8988T (cell line): ENCODE data around the gene MAPK8.

Experiments used
- DNase-seq: peaks from one replicate; pipeline ENCODE4 v3.0.0; 2011

Gene MAPK8

DNA sequence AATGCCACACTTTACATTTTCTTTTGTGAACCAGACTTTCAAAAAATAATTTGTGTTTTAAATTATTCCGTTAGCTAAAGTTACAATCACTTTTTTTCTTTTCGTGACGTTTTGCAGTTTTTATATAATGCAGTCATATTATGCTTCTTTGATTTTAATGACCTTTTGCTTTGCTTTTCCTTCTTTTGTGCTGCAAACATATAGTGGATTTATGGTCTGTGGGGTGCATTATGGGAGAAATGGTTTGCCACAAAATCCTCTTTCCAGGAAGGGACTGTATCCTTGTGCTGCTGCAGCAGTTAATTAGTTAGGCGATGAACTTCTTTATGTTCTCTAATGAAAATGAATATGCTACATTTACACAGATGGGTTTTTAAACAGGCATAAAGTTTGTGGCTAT lies 117.4 kb downstream of the MAPK8 start:
- DNase-seq = no peak

DNA sequence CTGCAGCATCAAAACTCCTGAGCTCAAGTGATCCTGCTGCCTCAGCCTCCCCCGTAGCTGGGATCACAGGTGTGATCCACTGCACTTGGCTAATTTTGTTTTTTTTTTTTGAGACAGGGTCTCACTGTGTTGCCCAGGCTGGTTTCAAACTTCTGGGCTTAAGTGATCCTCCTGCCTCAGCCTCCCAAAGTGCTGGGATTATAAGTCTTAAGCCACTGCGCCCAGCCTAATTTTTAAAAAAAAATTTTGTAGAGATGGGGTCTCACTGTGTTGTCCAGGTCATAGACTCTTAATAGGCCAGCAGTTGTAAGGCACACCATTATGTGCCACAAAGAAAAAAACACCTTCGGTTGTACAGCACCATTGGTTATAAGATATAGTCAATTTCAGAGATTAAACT lies 122.4 kb downstream of the MAPK8 start:
- no peak for DNase-seq

DNA sequence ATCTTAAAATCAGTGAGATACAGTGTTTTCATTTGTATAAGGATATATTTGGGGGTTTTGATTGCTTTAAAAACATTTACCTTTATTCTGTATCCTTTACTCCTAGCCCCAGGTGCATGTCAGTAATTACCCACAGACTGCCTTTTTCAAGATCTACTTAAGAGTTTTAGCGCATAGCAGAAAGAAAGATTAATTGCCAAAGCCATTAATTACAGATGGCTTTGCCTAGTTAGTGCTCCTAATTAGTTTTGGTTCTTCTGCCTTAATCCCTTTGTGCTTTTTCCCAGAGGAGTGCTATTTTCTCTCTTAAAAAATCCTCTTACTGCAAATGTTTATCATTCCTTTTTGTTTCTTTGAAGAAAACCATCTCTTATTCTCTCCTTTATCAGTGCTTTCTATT lies 122.8 kb downstream of the MAPK8 start:
- DNase-seq = no peak

DNA sequence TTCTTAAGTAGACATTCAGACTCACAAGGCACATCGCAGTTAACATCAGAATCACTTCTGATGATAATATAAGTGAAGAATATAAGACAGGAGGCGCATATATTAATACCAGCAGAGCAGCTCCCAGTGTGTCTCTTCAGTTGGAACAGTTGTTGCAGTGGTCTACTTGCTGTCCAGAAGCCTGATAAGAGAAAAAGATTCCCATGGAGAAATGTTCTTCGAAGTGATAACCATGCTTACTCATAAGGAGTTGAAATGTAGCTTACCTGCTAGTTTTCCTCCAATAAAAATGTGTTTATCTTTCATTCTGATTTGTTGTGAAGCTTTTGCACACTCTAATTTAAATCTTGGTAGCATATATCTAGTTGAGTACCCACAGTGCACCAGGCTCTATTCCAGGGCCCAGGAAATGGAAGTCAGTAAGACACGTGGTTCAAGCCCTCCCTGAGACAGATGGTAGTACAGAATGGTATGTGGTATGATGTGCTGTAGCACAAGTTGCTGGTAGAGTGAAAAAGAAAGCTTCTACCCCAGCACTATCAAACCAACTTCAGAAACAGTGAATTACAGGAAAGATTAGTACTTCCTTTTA lies 124.0 kb downstream of the MAPK8 start:
- DNase-seq = no peak

DNA sequence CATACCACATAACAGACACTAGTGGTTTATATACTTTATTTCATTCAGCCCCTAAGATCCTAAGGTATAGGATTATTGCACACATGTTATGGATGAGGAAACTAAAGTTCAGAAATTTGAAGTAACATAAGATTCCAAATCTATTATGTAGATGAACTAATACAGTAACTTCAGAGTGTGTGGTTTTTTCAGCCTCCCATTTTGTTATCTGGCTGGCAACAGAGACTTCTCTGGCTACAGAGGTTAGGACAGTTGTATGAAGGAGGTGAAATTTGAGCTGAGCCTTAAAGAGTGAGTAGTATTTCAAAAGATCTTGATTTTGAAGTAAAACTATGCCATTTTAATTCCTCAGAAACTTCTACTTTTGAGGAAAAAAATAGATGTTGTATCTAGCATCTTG lies 125.4 kb downstream of the MAPK8 start:
- DNase-seq = no peak

DNA sequence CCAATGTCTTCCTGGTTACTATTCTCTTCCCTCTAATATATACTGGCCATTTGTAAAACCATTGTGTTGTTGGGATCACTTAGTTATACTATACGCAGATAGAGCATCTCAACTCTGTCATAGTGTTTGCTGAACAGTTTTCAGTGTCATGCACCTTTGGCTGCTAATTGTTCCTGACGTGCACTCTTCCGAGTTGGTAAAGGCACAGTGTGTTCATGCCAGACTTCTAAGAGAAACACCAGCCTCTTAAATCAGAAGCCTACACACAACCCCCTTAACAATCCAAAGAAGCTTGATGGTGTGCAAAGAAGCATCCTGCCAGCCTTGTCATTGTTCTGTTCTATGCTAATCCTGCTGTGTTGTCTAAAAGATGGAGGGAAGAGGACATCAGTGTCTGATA lies 131.1 kb downstream of the MAPK8 start:
- no peak for DNase-seq

DNA sequence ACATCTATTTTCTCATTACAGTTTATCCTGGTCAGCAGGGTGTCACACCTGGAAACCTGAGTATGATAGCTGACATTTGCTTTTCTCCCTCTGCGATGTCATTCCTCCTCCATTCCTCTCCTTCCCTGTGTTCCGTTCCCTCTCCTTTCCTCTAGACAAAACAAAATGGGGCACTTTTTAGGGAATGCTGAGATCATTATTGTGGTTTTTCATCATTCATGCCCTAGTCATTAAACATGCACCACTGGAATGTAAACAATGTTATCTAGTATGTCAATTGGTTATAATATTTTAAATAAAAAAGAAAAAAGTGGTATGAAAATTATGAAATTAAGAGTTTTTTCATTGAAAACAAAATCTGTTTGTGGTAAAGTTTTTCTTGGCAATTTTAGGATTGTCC lies 132.6 kb downstream of the MAPK8 start:
- DNase-seq = no peak

DNA sequence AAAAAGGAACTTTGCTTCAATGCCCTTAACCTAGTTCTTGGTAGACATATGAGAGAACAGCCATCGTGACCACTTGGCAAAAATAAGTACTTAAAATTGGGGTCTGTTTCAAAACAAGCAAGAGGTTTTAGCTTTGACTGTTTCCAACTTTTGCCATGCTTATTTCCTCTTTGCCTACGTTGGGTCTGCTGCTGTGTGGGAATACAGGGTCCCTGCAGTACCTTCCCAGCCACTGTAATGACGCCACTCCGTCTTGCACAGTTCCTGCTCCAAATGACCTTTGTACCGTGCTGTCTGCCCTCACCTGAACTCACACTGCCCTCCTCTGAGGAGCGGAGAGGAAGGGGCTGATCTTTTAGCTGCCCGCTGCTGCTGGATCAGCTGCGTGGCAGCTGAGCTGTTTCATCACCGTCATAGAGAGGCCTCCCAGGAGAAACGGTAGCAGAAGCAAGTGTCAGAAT lies 133.1 kb downstream of the MAPK8 start:
- no peak for DNase-seq

DNA sequence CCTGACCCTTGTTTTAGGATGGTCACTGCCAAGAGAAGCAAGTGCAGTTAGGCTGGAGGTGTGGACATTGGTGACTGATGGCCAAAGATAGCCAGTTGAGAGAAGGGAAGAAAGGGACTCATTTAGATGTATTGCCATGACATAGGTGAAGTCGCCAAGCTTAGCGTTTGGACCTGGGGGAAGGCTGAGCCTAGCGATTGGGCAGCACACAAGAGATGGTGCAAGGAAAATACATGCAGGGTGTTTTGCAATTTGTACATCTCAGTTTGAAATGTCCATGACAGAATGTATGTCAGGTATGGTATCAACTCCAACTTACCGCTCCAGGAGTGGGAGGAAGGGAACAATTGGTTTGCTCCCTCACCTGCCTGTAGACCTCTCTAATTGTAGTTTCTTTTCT lies 134.3 kb downstream of the MAPK8 start:
- no peak for DNase-seq

DNA sequence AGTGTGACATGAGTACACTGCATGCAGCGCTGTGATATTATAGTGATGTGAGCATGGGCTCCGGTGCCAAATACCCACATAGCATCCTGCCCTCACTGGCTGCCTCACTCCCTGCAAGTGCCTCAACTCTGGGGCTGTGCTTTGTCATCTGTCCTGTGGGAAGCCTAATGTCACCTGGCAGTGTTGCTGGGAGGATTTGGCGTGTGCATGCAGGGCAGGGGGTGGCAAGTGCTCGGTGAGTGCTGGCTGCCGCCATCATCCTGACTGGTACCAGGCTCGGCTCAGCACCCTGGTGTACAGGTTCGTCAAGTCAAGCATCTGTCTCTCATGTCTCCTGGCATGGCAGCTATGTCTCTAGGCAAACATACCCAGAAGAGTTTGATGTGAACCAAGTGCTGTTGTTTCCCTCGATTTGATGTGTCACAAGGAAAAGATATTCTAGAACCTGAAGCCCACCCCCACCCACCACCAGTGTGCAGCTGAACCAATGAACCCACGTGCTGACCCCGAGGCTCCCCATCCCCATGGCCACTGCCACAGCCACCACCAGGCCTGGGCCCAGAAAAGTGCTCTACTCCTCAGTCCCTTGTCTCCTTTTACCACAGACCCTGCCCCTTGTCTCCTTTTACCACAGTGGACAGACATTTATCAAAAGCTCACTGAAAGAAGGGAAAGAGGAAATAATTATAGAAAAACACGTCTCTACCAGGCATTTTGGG lies 135.8 kb downstream of the MAPK8 start:
- DNase-seq = no peak

DNA sequence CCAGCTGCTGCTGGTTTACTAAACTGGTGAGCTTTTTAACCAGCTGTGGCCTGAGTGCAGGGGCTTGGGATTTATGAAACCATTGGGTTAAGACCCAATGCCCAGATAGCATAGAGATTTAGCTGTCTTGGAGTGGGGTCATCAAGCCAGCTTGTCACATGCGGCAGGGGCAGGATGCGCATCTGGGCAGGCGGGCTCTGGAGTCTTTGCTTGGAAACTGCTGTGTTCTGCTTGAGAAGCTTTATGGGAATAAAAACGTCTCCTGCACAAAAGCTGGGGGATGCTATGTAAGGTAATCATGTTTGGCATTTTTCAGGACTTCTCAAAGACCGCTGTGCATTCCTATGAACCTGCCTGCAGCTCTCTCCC lies 136.3 kb downstream of the MAPK8 start:
- DNase-seq = no peak

DNA sequence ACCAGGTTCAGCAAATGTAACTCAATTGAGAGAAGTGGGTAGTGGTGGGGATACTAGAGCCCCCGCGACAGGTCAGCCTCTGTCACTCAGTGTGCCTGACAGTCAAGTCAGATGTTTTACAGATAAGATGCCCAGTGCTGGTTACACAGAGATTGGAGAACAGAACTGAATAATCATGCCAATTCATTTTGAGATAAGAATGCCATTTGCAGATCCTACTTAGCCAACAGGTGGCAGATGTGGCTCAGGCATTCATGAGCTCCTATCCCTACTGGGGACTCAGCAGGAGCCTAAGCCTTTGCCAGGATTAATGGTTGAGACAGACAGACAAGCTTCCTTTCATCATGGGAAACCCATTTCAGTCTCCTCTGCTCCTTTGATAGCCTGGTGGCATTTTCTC lies 137.8 kb downstream of the MAPK8 start:
- DNase-seq = peak; percentile 57

DNA sequence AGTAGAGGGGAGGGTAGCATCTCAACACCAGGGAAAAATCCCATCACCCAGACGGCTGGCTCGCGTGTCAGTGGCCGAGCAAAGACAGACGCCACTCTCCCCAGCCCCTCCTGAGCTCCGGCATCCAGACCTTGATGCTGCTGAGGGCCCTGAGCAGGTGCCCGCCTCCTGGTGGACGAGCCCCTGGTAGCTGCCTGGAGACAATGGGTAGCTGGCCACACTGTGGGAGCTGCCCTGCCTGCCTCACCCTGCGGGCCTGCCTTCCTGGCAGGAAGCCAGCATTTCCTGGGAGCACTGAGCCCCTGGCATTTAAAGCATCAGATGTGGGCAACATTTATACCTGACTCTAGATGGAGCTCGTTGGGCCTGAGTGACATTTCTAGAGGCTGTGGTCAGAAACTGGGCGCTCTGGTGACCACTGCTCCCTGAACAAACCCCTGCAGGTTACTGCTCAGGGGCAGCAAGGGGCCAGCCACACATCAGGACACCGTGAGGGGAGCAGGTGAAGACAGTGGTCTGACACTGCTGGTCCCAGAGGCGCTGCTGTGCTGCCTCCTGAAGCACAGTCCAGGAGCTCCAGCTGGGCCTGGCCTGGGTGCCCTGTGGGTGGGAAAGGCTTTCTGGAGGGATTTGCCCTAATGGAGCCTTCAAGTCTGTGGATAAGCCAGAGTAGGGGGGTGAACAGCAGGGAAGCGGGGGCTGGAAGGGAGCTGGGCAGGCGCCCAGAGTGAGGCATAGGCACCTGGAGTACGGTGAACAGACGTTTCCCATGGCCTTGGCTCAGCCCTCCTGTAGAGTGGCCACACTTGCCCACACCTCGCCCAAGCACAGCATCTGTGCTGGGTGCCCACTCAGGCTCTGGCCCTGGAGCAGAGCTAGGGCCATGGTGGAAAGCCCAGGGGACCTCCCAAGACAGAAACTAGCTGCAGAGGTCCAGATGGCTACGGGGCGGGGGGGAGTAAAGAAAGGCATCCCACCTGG lies 138.7 kb downstream of the MAPK8 start:
- peak; percentile 35 for DNase-seq

DNA sequence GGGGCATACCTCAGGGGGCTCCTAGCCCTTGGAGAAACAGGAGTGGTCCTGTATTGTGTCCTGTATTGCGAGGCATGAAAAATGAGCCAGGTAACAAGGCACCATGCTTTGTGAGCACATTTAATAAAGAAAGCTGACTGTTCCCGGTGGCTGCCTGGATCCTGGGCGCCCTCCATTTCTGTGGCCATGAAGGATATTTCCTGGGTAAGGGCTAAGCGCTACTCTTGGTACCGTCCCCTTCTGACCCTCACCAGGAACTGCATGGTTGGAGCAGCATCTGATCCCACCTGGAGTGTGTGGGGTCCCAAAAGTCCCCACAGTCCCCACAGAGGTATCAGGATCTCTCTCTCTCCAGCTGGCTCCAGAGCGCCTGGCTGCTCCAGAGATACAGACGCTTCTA lies 139.5 kb downstream of the MAPK8 start:
- no peak for DNase-seq

DNA sequence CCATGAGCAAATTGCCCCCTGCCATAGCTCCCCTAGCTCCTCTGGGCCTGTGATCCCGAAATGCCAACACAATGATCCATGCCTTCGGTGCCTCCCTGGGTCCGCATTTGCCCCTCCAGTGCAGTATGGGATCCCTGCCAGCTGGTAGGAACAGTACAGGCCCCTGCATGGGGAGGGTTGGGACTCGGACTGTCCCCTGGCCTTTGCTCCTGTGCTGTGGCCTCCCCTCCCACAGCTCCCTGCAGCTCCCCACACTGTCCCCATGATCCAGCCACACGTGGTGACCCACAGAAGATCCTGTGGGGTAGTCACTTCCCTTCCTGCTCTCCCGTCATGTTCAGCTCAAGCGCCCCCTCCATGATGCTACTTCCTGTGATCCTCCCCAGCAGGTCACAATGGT lies 140.3 kb downstream of the MAPK8 start:
- DNase-seq = no peak

DNA sequence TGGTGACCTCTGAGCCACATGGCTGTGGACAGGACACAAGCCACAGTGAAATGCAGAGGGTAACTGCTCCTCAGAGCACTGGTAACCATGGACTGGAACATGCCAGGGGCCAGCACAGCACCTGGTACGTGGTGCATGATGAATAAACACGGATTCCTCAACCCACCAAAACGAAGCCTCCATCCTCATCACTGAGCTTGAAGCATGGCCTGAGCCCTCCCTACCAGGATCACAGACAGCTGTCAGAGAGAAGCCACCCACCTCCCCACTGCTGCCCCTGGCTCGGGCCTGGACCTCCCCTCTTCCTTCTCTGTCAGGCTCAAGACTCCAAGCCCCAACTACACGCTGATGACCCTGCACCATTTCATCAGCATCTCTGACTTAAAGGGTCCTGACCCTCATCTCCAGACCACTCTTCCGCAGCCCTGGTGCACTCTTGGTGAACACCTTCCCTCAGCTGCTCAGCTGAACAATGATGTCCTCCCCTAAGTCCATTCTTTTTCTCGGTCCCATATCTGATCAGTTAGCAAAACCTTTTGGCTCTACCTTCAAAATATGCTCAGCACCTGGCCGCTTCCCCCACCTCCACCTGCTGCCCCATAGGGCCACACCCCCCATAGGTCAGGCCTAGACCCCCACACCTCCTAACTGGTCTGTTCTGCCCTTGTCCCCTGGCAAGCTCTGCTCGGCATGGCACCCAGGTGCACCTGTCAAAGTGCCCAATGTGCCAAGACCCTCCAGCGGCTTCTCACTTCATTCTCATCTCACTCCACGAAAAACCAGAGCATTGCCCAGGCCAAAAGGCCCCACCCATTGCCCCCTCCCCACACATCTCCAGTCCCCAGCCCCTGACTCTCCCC lies 141.1 kb downstream of the MAPK8 start:
- DNase-seq = peak; percentile 27

DNA sequence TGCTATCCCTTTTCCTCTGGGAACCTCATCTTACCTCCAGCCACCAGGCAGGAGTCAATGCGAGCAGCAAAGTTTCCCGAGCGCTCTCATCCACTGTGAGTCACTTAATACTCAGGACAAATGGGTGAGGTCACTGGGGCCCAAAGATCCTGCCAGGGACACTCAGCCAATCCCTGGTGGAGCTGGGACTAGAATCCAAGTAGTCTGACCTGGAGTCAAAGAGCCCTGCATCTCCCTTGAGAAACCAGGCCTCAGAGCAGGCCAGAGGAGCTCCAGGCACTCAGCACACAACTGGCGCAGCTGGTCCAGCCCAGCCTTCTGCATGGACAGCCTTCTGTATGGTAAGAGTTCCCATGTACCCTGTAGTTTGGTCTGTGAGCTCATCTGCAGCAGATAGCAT lies 142.3 kb downstream of the MAPK8 start:
- no peak for DNase-seq

DNA sequence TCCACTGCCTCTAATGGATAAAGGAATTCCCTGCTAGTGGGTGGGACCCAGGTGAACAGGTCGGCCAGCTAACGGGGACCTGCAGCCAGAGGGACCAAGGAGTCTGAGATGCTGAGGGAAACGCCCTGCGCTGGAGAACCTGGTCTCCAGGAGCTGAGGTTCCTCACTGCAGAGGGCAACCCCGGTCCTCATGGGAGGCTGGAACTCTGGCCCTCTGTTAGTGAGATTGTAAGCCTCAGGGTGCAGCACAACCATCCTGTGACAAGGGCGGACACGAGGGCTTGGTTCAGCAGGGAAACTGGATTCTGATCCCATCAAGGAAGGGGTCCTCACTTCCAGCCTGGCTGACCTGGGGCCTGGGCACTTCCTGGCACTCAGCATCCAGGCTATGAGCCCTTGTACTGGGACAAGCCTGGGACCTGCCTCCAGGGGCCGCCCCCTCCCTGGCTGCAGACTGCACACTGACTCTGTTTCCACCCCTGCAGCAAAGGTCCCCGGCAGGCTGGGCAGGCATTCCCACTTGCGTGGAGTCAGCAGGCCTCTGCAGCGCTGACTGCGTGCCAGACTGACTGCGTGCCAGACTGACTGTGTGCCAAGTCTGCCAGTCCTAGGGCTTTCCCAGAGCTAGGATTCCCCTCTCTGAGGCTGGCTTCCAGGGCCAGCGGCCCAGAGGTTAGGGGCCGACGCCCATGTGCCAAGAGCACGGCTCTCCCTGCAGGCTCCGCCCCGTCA lies 143.2 kb downstream of the MAPK8 start:
- DNase-seq = no peak

DNA sequence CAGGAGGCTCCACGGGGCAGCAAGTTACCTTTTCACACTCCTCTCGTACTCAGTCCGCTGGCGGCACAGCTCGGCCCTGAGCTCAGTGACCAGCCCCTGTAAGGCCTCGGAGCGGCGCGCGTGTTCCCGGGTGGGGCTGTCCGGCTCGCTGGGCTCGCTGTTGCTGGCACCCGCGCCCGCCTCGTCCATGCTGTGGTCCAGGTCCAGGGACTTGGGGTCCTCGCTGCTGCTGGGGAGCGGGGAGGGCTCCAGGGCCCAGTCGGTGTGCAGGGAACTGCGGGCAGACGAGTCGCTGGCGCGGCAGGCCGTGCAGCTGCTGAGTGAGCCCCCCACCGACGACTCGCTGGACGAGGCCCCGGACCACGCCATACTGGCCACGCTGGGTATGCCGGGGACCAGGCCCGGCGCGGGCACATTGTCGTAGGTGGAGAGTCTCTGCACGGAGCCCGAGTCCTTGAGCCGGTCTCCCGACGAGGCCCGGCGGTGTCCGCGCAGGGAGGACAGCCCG lies 143.8 kb downstream of the MAPK8 start:
- no peak for DNase-seq

DNA sequence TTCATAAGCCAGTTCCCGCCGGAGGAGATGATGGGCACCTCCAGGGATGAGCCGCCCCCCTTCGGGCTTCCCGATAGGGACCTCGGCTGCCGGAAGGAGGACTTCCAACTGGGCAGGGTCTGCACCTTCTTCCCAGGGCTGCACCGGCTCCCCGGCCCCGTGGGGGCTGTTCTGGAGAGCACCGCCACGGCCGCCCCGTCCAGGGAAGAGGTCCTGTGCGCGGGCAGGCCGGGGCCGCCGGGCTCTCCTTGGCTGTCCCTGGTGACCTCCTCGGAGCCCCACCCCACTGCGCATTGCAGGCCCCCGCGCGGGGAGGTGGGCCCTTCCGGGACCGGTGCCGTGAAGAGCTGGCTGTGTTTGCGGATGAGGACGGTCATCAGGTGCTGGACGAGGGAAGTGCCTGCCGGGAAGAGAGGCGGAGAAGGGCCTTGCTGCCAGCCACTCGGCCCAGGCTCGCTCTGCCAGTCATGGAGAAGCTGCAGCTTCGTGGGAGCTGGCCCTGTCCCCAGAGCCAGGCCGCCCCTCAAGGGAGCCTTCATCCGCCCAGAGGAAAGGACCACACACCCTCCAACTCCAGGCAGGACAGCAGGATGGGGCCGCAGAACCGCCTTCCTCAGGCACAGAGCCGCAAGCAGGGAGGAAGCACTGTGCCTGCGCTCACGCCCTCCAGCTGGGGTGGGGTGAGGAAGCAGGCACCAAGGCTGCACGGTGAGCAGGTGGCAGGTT lies 144.4 kb downstream of the MAPK8 start:
- DNase-seq = no peak
